HG02763 (cell line): ENCODE measurements around the gene EPO.
"Not testable (repeated sequence)": the region's sequence is repeated elsewhere in the genome, so short reads cannot be mapped to it uniquely, and the experiment has no call there.

Experiments
- ATAC-seq: cut with Tn5 transposase; IDR thresholded peaks from one replicate; pipeline ENCODE4 v1.9.1; 2021; ENCODE audit warnings: mild to moderate bottlenecking, moderate library complexity; ENCODE audit not compliant: unreplicated experiment

Gene EPO

GRCh38 chr7:100731937-100732636 is 11.8 kb downstream of the EPO start:
- ATAC-seq, result no peak

GRCh38 chr7:100735730-100736129 is 15.5 kb downstream of the EPO start:
- no peak for ATAC-seq

GRCh38 chr7:100736671-100737070 is 16.4 kb downstream of the EPO start:
- ATAC-seq, result no peak

DNA sequence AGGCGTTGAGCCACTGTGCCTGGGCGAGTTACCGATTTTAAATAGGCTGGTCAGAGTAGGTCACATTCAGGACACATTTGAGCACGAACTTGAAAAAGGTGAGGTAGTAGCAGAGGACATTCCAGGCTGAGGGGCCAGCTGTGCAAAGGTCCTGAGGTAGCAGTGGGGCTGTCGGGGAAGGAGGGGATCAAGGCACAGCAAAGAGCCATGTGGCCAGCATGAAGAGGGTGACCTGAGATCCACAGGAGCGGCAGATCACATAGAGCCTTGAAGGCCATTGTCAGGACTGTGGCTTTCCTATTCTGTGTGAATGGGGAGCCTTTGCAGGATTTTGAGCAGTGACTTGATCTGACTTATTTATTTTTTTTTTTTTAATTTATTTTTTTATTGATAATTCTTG is 19.7 kb downstream of the EPO start:
- no peak for ATAC-seq

- ATAC-seq, result no peak
Measured at GRCh38 chr7:100744605-100745004, 24.3 kb downstream of the EPO start.

DNA sequence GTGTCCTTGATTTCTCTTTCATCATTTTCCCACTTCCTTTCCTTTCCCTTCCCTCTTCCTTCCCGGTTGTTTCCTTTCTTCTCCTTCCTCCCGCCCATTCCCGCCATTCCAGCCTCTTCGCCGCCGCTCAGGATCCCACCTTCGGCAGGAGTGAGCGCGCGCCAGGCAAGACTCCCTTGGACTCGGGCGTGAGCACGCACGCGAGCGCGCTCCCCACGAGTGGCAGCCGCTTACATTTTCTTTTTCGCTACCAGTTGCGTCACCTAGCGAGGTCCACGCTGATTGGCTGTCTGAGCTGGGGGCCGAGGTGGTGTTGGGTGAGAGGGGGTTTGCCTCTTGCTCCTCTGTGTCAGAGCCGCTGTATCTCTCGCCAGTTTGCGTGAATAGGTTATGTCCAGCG is 24.9 kb downstream of the EPO start:
- no peak for ATAC-seq

DNA sequence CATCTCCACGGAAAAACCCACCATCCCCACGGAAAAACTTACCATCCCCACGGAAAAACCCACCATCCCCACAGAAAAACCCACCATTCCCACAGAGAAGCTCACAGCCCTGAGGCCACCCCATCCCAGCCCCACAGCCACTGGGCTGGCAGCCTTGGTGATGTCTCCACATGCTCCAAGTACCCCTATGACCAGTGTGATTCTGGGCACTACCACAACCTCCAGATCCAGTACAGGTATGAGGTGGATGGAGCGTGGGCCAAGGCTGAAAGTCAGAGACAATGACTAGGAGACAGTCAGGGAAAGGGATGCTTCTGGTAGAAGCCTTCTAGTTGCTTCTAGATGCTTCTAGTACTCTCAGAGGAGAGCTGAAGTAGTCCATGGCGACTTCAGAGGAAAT is 32.7 kb downstream of the EPO start:
- no peak for ATAC-seq

- no peak for ATAC-seq
Measured at GRCh38 chr7:100753750-100754149, 33.5 kb downstream of the EPO start.

DNA sequence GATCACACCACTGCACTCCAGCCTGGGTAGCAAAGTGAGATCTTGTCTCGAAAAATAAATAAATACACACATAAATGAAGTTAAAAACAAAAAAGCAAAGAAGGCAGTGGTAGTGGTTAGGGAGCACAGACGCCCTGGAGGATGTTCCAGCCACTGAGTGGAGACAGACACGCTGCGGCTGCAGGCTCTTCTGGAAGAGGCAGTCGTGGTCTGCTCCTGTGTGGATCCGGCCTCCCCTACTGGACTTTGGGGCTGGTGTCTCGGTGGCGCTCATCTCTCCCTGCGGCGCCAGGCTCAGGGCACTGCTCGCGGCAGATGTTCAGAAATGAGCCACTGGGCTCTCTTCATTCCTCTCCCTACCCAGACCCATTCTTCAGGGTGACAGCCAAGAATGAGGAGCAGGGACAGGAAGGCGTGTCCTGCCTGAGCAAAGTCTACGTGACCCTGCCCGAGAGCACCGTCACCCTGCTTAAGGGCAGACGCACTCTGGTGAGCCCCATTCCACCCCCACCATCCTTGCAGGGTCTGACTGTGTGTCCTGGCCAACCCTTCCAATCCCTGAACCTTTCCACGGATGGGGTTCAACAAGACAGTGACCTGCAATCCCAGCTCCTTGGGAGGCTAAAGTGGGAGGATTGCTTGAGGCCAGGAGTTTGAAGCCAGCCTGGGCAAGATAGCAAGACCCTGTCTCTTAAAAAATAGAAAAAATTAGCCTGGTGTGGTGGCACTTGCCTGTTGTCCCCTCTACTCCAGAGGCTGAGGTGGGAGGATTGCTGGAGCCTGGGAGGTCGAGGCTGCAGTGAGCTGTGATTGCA is 39.3 kb downstream of the EPO start:
- no peak for ATAC-seq

- not testable (repeated sequence) for ATAC-seq
Measured at GRCh38 chr7:100762841-100763240, 42.6 kb downstream of the EPO start.

DNA sequence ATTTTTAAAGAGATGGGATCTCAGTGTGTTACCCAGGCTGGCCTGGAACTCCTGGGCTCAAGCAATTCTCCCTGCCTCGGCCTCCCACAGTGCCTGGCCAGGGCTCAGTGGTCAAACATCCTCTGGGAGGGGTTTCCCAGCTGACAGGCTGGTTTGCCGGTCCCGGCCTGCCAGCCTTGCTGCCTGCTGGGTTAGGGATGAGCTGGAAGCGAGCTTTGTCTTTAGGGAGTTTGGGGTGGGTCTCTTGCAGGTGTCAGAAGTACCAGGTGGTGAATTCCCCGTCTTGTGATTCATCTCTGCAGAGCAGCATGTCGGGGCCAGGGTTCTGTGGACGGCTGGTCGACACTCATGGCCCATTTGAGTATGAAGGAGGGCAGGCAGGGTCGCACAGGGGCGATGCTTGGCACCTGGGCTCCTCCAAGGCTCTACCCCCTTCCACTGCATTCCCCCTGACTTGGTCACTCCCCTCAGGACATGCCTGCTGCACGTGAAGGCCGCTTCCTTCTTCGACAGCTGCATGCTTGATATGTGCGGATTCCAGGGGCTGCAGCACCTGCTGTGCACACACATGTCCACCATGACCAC is 43.4 kb downstream of the EPO start:
- no peak for ATAC-seq

- no peak for ATAC-seq
Measured at GRCh38 chr7:100764841-100765240, 44.6 kb downstream of the EPO start.

DNA sequence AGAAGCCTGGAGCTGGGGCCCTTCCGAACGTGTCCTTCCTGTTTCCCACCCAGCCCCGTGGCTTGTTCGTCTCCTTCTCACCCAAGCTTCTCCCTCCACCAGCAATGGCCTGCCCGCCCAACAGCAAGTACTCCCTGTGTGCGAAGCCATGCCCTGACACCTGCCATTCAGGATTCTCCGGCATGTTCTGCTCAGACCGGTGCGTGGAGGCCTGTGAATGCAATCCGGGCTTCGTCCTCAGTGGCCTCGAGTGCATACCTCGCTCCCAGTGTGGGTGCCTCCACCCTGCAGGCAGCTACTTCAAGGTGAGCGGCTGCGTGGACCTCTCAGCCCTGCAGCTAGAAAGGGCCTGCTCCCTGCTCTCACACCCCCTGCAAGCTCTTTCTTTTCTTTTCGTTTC is 45.0 kb downstream of the EPO start:
- ATAC-seq, result no peak

DNA sequence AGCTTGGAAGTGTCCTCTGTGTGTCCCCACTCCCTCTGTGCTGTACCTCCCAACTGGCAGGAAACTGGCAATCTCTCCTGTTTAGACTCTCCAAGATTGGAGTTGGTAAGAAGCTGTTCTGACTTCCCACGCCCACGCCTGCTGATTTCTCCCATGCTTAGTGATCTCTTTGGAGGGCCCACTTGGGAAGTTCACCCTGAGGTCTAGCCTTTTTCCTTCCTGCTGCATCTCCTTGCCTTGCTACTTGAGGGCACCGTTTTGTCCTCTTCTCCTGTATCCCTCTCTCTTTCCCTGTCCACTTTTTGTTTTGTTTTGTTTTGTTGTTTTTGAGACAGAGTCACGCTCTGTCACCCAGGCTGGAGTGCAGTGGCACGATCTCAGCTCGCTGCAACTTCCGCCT is 48.5 kb downstream of the EPO start:
- no peak for ATAC-seq
